ENCODE data around the gene ZFAND2A.

ZFAND2A gene

GRCh38 chr7:1130021-1130990 lies 29.7 kb downstream of the ZFAND2A start:
- DNase-seq (ENCODE audit: low spot score in 2 of 2) (no peak), ATAC-seq (ENCODE audit: low read depth) (no peak)
- no peak overlapping the region for H3K4me3 Mint-ChIP-seq
- H3K27me3 Mint-ChIP-seq, result no peaks in the 10 kb centered on the region
- H3K9me3 Mint-ChIP-seq, result peaks cover 3% of the 10 kb centered on the region
- H3K36me3 Mint-ChIP-seq, result peaks cover 6% of the 10 kb centered on the region
- H3K27ac Mint-ChIP-seq, result no peak overlapping the region
- H3K4me1 Mint-ChIP-seq, result peaks cover 3% of the 10 kb centered on the region

GRCh38 chr7:1129431-1129830 lies 30.6 kb downstream of the ZFAND2A start:
- ATAC-seq (ENCODE audit: low read depth) (no peak), DNase-seq (ENCODE audit: low spot score in 2 of 2) (no peak)
- no peaks in the 10 kb centered on the region for H3K4me1 Mint-ChIP-seq
- H3K4me3 Mint-ChIP-seq, result no peak overlapping the region
- peaks cover 6% of the 10 kb centered on the region for H3K36me3 Mint-ChIP-seq
- no peaks in the 10 kb centered on the region for H3K27me3 Mint-ChIP-seq
- H3K9me3 Mint-ChIP-seq, result peaks cover 3% of the 10 kb centered on the region
- no peak overlapping the region for H3K27ac Mint-ChIP-seq

- no peak overlapping the region for H3K4me3 Mint-ChIP-seq
- H3K4me1 Mint-ChIP-seq, result no peaks in the 10 kb centered on the region
- DNase-seq (ENCODE audit: low spot score in 2 of 2) (no peak), ATAC-seq (ENCODE audit: low read depth) (no peak)
- peaks cover 6% of the 10 kb centered on the region for H3K36me3 Mint-ChIP-seq
- peaks cover 3% of the 10 kb centered on the region for H3K9me3 Mint-ChIP-seq
- H3K27ac Mint-ChIP-seq, result no peak overlapping the region
- H3K27me3 Mint-ChIP-seq, result no peaks in the 10 kb centered on the region
Measured at GRCh38 chr7:1127001-1127400, 33.0 kb downstream of the ZFAND2A start.

- Mint-ChIP-seq H3K27me3 (no peaks in the 10 kb centered on the region), H3K9me3 (no peaks in the 10 kb centered on the region)
Measured at GRCh38 chr7:1125603-1125969, 34.4 kb downstream of the ZFAND2A start.

GRCh38 chr7:1124816-1125602 lies 35.0 kb downstream of the ZFAND2A start:
- ATAC-seq (ENCODE audit: low read depth) (no peak), DNase-seq (ENCODE audit: low spot score in 2 of 2) (no peak)
- H3K4me3 Mint-ChIP-seq, result no peak overlapping the region
- no peak overlapping the region for H3K27ac Mint-ChIP-seq
- no peaks in the 10 kb centered on the region for H3K9me3 Mint-ChIP-seq
- no peaks in the 10 kb centered on the region for H3K4me1 Mint-ChIP-seq
- no peaks in the 10 kb centered on the region for H3K27me3 Mint-ChIP-seq
- H3K36me3 Mint-ChIP-seq, result peaks cover 2% of the 10 kb centered on the region

More at GRCh38 chr7:1125603-1125969, 34.4 kb downstream of the ZFAND2A start:
- Mint-ChIP-seq H3K4me1 (no peaks in the 10 kb centered on the region), H3K4me3 (no peak overlapping the region), H3K36me3 (peaks cover 2% of the 10 kb centered on the region), H3K27ac (no peak overlapping the region)
- no peak for DNase-seq (ENCODE audit: low spot score in 2 of 2)
- ATAC-seq (ENCODE audit: low read depth), result no peak

GRCh38 chr7:1124164-1124563 lies 35.8 kb downstream of the ZFAND2A start:
- Mint-ChIP-seq H3K27ac (no peak overlapping the region), H3K4me3 (no peak overlapping the region), H3K9me3 (no peaks in the 10 kb centered on the region), H3K4me1 (no peaks in the 10 kb centered on the region), H3K36me3 (no peaks in the 10 kb centered on the region), H3K27me3 (no peaks in the 10 kb centered on the region)
- DNase-seq (ENCODE audit: low spot score in 2 of 2) (no peak), ATAC-seq (ENCODE audit: low read depth) (no peak)

GRCh38 chr7:1123715-1124114 lies 36.3 kb downstream of the ZFAND2A start:
- Mint-ChIP-seq H3K27me3 (no peaks in the 10 kb centered on the region), H3K27ac (no peak overlapping the region), H3K4me1 (no peaks in the 10 kb centered on the region), H3K36me3 (no peaks in the 10 kb centered on the region), H3K4me3 (no peak overlapping the region), H3K9me3 (no peaks in the 10 kb centered on the region)
- ATAC-seq (ENCODE audit: low read depth) (no peak), DNase-seq (ENCODE audit: low spot score in 2 of 2) (no peak)

- Mint-ChIP-seq H3K9me3 (no peaks in the 10 kb centered on the region), H3K27me3 (no peaks in the 10 kb centered on the region), H3K36me3 (no peaks in the 10 kb centered on the region), H3K4me3 (no peak overlapping the region), H3K4me1 (peaks cover 2% of the 10 kb centered on the region), H3K27ac (no peak overlapping the region)
- ATAC-seq (ENCODE audit: low read depth), result no peak
- DNase-seq (ENCODE audit: low spot score in 2 of 2), result no peak
Measured at GRCh38 chr7:1122832-1123501, 37.0 kb downstream of the ZFAND2A start.

GRCh38 chr7:1121886-1122831 lies 37.8 kb downstream of the ZFAND2A start:
- Mint-ChIP-seq H3K9me3 (no peaks in the 10 kb centered on the region), H3K27ac (no peak overlapping the region), H3K36me3 (no peaks in the 10 kb centered on the region), H3K27me3 (no peaks in the 10 kb centered on the region), H3K4me3 (no peak overlapping the region), H3K4me1 (peaks cover 2% of the 10 kb centered on the region)
- DNase-seq (ENCODE audit: low spot score in 2 of 2) (no peak), ATAC-seq (ENCODE audit: low read depth) (no peak)

- Mint-ChIP-seq H3K27ac (no peak overlapping the region), H3K9me3 (no peaks in the 10 kb centered on the region), H3K4me1 (peaks cover 2% of the 10 kb centered on the region), H3K27me3 (no peaks in the 10 kb centered on the region), H3K36me3 (no peaks in the 10 kb centered on the region), H3K4me3 (no peak overlapping the region)
- DNase-seq (ENCODE audit: low spot score in 2 of 2) (no peak), ATAC-seq (ENCODE audit: low read depth) (no peak)
Measured at GRCh38 chr7:1121476-1121875, 38.5 kb downstream of the ZFAND2A start.

GRCh38 chr7:1120791-1121190 lies 39.2 kb downstream of the ZFAND2A start:
- ATAC-seq (ENCODE audit: low read depth), result no peak
- no peak for DNase-seq (ENCODE audit: low spot score in 2 of 2)
- no peaks in the 10 kb centered on the region for H3K27me3 Mint-ChIP-seq
- peaks cover 4% of the 10 kb centered on the region for H3K4me1 Mint-ChIP-seq
- H3K27ac Mint-ChIP-seq, result no peak overlapping the region
- no peak overlapping the region for H3K4me3 Mint-ChIP-seq
- no peaks in the 10 kb centered on the region for H3K9me3 Mint-ChIP-seq
- H3K36me3 Mint-ChIP-seq, result no peaks in the 10 kb centered on the region

- Mint-ChIP-seq H3K36me3 (no peaks in the 10 kb centered on the region), H3K27me3 (no peaks in the 10 kb centered on the region), H3K9me3 (no peaks in the 10 kb centered on the region), H3K27ac (no peak overlapping the region), H3K4me1 (peaks cover 4% of the 10 kb centered on the region), H3K4me3 (no peak overlapping the region)
- ATAC-seq (ENCODE audit: low read depth) (no peak), DNase-seq (ENCODE audit: low spot score in 2 of 2) (no peak)
Measured at GRCh38 chr7:1119201-1119600, 40.8 kb downstream of the ZFAND2A start.

- no peak overlapping the region for H3K4me3 Mint-ChIP-seq
- DNase-seq (ENCODE audit: low spot score in 2 of 2) (no peak), ATAC-seq (ENCODE audit: low read depth) (no peak)
- no peak overlapping the region for H3K27ac Mint-ChIP-seq
- H3K4me1 Mint-ChIP-seq, result peaks cover 4% of the 10 kb centered on the region
- no peaks in the 10 kb centered on the region for H3K9me3 Mint-ChIP-seq
- no peaks in the 10 kb centered on the region for H3K27me3 Mint-ChIP-seq
- H3K36me3 Mint-ChIP-seq, result no peaks in the 10 kb centered on the region
Measured at GRCh38 chr7:1117321-1117928, 42.6 kb downstream of the ZFAND2A start.
